ENCODE data around the gene PPP1R7. TPM values are rescaled to one million over a fixed set of nuclear protein-coding genes. Genes with fewer than 3 reads are reported as not detected.
"Not testable (repeated sequence)": the region's sequence is repeated elsewhere in the genome, so short reads cannot be mapped to it uniquely, and the experiment has no call there.

PPP1R7 gene
- total RNA-seq, 1 experiment from 2014 or later: 43.9 TPM

DNA sequence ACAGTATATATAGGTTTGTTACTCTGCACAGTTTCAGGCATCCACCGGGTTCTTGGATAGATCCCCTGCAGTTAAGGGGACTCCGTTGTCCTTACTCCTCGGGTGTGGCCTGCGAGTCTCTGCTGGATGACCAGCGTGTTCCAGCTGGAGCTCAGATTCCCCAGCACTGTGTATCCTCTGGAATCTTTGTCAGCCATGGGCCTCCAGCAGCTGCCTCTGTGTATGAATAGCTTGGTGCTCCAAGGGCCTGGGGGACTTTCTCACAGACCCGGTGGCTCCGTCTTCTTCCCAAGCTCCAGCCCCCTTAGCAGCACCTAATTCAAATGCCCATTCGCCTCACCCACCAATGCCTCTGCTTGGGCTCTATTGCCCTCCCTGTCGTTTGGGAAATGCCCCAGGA, 44.5 kb downstream of the PPP1R7 start:
- H3K27me3 Mint-ChIP-seq (ENCODE audit: insufficient read depth, unreplicated experiment): no peaks in the 10 kb centered on the region
- BruUV-seq (replicated peaks): no TSS peak
- no peak overlapping the region for H3K4me3 Mint-ChIP-seq (ENCODE audit: unreplicated experiment)
- intact Hi-C loops (cut with micrococcal nuclease): no loop called here
- no peak for DNase-seq (ENCODE audit: unreplicated experiment)
- ChIA-PET CTCF (no interaction called here), POLR2A (no interaction called here)
- H3K9me3 Mint-ChIP-seq (ENCODE audit: unreplicated experiment): no peaks in the 10 kb centered on the region
- H3K36me3 Mint-ChIP-seq (ENCODE audit: insufficient read depth, unreplicated experiment): no peaks in the 10 kb centered on the region
- TF ChIP-seq, protein P1, sequence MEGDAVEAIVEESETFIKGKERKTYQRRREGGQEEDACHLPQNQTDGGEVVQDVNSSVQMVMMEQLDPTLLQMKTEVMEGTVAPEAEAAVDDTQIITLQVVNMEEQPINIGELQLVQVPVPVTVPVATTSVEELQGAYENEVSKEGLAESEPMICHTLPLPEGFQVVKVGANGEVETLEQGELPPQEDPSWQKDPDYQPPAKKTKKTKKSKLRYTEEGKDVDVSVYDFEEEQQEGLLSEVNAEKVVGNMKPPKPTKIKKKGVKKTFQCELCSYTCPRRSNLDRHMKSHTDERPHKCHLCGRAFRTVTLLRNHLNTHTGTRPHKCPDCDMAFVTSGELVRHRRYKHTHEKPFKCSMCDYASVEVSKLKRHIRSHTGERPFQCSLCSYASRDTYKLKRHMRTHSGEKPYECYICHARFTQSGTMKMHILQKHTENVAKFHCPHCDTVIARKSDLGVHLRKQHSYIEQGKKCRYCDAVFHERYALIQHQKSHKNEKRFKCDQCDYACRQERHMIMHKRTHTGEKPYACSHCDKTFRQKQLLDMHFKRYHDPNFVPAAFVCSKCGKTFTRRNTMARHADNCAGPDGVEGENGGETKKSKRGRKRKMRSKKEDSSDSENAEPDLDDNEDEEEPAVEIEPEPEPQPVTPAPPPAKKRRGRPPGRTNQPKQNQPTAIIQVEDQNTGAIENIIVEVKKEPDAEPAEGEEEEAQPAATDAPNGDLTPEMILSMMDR (IDR thresholded peaks at IDR 0.05; ENCODE audit: unreplicated experiment): no peak
- H3K27ac Mint-ChIP-seq (ENCODE audit: low read depth, unreplicated experiment): no peak overlapping the region
- H3K4me1 Mint-ChIP-seq (ENCODE audit: insufficient read depth, unreplicated experiment): no peaks in the 10 kb centered on the region

DNA sequence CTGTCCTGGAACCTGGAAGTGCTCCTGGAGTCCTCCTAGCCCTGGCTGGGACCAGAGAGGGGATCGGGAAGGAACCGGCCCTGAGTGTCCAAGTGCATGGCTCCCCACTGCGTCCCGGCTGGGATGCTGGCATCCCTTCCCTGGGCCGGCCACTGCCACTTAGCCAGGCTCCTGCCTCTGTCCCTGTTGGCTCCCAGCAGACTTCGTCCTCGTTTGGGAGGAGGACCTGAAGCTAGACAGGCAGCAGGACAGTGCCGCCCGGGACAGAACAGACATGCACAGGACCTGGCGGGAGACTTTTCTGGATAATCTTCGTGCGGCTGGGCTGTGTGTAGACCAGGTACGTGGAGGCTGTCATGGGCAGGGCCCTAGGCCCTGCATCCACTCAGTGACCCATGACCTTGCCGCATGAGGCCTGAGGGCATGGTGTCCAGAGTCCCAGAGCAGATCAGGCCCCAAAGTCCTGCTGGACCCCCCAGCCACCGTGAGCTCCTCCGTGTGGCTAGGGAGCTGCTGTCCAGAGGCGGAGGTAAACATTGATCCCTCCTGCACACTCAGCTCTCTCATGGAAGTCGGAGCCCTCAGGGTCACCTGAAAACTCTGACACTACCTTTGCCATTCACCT, 45.4 kb downstream of the PPP1R7 start:
- ChIA-PET CTCF (interaction anchor here (0.6 kb wide), 1 partner anchor 344 kb away, joined by 3 read pairs; no protein-coding TSS in a partner anchor), POLR2A (no interaction called here)
- Mint-ChIP-seq H3K4me1 (ENCODE audit: insufficient read depth, unreplicated experiment) (no peaks in the 10 kb centered on the region), H3K4me3 (ENCODE audit: unreplicated experiment) (no peak overlapping the region), H3K9me3 (ENCODE audit: unreplicated experiment) (no peaks in the 10 kb centered on the region), H3K27ac (ENCODE audit: low read depth, unreplicated experiment) (no peak overlapping the region), H3K27me3 (ENCODE audit: insufficient read depth, unreplicated experiment) (no peaks in the 10 kb centered on the region), H3K36me3 (ENCODE audit: insufficient read depth, unreplicated experiment) (no peaks in the 10 kb centered on the region)
- intact Hi-C loops (cut with micrococcal nuclease): no loop called here
- TF ChIP-seq, protein P1 (IDR thresholded peaks at IDR 0.05; ENCODE audit: unreplicated experiment): no peak
- no peak for DNase-seq (ENCODE audit: unreplicated experiment)
- no TSS peak for BruUV-seq (replicated peaks)

DNA sequence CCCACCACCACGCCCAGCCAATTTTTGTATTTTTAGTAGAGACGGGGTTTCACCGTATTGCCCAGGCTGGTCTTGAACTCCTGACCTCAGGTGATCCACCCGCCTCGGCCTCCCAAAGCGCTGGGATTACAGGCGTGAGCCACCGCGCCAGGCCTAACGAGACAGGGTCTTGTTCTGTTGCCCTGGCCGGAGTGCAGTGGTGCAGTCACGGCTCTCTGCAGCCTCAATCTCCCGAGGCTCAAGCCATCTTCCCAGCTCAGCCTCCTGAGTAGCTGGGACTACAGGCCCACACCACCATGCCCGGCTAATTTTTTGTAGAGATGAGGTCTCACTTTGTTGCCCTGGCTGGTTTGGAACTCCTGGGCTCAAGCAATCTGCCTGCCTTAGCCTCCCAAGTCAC, 47.0 kb downstream of the PPP1R7 start:
- POLR2A ChIA-PET; H3K27me3 Mint-ChIP-seq (ENCODE audit: insufficient read depth, unreplicated experiment); H3K4me1 Mint-ChIP-seq (ENCODE audit: insufficient read depth, unreplicated experiment); DNase-seq (ENCODE audit: unreplicated experiment); H3K9me3 Mint-ChIP-seq (ENCODE audit: unreplicated experiment); intact Hi-C loops (cut with micrococcal nuclease); H3K27ac Mint-ChIP-seq (ENCODE audit: low read depth, unreplicated experiment); BruUV-seq (replicated peaks); CTCF ChIA-PET; H3K36me3 Mint-ChIP-seq (ENCODE audit: insufficient read depth, unreplicated experiment); H3K4me3 Mint-ChIP-seq (ENCODE audit: unreplicated experiment): not testable (repeated sequence)

DNA sequence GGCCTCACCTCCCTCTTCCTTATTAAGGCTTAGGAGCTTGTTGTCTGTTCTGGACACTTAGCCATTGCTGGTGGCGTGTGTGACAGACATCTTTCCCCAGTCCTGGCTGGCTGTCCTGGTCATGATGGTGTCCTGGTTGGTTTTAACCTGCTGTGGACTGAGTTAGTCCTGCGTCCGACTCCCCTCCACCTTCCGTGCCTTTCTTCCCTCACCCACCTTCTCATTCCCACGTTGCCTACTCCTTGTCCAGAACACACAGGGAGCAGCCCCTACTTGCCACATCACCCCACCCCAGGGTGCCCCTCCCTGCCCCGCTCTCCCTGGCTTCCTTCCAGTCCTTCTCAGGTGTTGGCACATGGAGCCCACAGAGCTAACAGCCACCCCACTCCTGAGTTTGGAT, 47.7 kb downstream of the PPP1R7 start:
- Mint-ChIP-seq H3K27me3 (ENCODE audit: insufficient read depth, unreplicated experiment) (no peaks in the 10 kb centered on the region), H3K4me1 (ENCODE audit: insufficient read depth, unreplicated experiment) (no peaks in the 10 kb centered on the region), H3K36me3 (ENCODE audit: insufficient read depth, unreplicated experiment) (no peaks in the 10 kb centered on the region), H3K4me3 (ENCODE audit: unreplicated experiment) (no peak overlapping the region), H3K27ac (ENCODE audit: low read depth, unreplicated experiment) (no peak overlapping the region), H3K9me3 (ENCODE audit: unreplicated experiment) (no peaks in the 10 kb centered on the region)
- DNase-seq (ENCODE audit: unreplicated experiment): no peak
- ChIA-PET POLR2A (interaction anchor here (0.6 kb wide), 1 partner anchor 132 kb away, joined by 3 read pairs; no protein-coding TSS in a partner anchor), CTCF (no interaction called here)
- TF ChIP-seq, protein P1 (IDR thresholded peaks at IDR 0.05; ENCODE audit: unreplicated experiment): no peak
- intact Hi-C loops (cut with micrococcal nuclease): no loop called here
- no TSS peak for BruUV-seq (replicated peaks)
